ENCODE measurements around the gene ADGRG7.
A peak's percentile ranks its signal among the peaks of the same experiment; 100 is the strongest.
"Not testable (repeated sequence)": the region's sequence is repeated elsewhere in the genome, so short reads cannot be mapped to it uniquely, and the experiment has no call there.

Gene ADGRG7

DNA sequence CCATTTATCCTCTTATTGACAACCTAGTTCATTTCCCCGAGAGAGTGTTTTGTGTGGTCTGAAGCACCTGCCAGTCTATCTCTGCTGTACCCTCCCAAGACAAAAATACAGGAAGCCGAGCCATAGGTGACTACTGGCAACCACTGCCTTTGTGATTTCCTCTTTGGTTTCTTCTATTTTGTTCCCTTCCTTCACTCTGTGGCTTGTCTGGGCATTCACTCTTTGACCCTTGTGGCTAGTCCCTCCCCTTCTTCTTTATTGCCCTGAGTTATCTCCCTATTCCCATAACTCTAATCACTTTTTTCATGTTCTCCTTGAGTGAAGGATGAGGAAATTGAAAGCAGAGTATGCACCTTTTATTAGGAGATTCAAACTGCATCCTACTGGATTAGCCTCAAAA lies at the start of gene ADGRG7:
Gene ADGRG7, plus strand, starts transcription at position 297 of the 400 bp plus-strand sequence. CDS start 256 bp downstream, outside the sequence.
- no peak for DNase-seq (ENCODE audit: low spot score)

- no peak for DNase-seq (ENCODE audit: low spot score)
Measured at GRCh38 chr3:100560426-100560825, 49.0 kb upstream of the ADGRG7 start.

- DNase-seq (ENCODE audit: low spot score) = no peak
Measured at GRCh38 chr3:100561459-100562158, 47.8 kb upstream of the ADGRG7 start.

DNA sequence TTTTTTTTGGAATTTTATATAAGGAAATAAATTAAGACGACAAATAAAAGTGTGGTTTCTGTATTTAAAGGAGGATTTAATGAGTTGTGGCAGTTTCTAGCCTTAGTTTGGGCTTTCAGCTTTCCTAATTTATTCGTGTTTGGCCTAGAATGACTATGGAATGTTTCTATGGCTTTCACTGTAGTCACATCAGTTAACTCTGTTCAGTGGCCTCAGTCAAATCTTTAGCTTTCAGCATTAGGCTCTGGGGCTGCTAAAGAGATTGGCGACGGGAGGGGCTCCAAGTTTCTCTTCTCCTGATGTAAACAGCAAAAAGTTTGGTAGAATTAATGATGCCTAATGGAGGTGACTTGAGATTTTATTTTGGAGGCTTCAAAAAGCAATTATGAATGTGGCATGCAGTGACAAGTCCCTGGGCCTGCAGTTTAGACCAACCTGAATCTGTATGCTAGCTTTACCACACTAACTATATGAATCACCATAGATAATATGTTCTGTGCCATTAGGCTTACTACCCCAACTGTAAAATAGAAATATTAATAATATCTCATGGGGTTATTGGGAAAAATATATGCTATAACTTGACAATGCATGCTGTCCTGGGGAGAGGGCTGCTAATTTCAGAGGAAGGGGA lies 47.1 kb upstream of the ADGRG7 start:
- no peak for DNase-seq (ENCODE audit: low spot score)

DNA sequence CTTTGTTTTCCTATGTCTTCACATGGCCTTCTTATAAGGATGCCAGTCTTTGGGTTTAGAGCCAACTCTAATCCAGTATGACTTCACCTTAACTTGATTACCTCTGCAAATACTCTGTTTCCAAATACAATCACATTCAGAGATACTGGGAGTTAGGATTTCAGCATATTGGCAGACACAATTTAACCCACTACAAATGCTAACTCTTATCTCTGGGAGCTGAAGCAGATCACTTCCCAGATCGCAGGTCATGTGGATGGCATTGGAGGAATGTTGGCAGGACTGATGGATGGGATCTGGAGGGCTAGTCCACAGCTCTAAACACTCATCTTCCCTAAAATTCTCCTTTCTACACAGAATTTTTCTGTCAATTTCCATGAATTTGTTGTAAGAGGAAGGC lies 46.2 kb upstream of the ADGRG7 start:
- DNase-seq (ENCODE audit: low spot score) = no peak

DNA sequence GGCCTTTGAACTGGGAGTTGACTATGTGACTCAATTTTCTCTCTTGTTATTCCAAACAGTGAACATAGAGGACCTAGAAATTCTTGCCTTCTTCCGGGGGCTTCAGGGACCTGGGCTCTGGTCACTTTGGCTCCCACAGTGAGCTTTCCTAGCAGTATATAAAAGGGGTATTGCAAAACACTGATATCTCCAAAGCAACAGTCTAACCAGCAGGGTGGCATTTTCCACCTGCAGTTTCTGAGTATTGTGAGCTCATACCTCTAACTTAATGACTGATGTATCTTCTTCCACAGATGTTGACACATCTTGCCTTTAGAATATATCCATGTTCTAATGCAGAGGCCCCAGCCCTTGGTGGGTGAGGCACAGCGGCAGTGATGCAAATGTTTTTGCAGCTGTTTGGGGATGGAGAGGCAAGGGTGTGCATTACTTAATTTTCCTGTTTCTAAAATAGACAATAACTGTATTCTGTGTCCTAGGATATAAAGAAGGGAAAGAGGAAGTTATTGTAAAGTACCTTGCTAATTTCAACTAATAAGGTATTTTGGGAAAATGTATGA lies 45.7 kb upstream of the ADGRG7 start:
- DNase-seq (ENCODE audit: low spot score) = no peak

- no peak for DNase-seq (ENCODE audit: low spot score)
Measured at GRCh38 chr3:100570811-100571210, 38.6 kb upstream of the ADGRG7 start.

DNA sequence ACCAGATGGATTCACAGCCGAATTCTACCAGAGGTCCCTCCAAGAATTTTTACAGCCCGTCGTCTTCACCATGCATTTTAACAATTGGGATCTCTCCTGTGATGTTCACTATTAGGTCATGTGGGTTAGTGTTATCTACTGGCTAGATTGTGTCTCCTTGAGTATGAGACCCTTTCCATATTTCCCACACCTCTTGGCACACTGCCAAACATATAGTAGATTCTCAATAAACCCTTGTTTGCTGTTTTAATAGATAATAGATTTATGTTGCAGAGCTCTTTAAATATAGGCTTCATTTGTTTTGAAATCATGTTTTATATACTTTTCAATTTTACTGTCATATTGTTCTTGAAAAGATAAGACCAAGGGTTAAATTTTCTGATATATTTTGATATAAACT lies 34.9 kb upstream of the ADGRG7 start:
- DNase-seq (ENCODE audit: low spot score) = no peak

DNA sequence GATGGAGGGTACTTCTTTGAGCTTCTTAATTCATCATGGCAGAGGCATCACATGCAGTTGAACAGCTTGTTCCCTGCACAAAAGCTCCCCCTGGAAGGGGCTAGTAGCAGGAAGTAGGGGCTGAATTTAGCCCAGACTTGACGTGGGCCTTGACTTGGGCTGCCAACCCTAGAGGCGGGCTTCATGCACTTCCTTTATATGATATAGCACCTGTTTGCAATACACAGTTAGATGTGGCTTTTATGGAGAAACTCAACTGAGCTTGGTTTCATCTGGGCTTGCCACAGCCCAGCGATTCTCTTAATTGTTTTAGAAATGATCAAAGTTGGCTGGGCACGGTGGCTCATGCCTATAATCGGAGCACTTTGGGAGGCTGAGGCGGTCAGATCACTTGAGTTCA lies 33.7 kb upstream of the ADGRG7 start:
- no peak for DNase-seq (ENCODE audit: low spot score)

GRCh38 chr3:100577382-100578008 lies 31.9 kb upstream of the ADGRG7 start:
- no peak for DNase-seq (ENCODE audit: low spot score)

DNA sequence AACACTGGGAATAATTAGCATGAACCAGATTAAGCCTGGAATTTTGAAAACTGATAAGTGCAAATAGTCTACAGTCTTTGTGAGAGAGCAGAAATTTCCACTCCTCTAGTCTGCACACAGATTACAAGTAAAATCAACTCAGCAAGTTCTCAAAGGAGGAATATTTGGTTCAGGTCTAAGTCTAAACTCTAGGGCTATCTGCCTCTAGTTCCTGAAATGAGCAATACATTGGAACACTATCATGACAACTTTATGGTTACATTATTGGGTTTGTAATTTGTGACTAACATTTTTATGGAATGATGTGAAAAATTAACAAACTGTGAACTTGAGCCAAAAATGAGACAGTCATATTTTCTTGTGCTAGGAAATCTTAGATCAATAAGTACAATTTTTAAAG lies 30.8 kb upstream of the ADGRG7 start:
- no peak for DNase-seq (ENCODE audit: low spot score)

GRCh38 chr3:100580147-100580546 lies 29.3 kb upstream of the ADGRG7 start:
- DNase-seq (ENCODE audit: low spot score) = no peak

GRCh38 chr3:100581650-100582049 lies 27.8 kb upstream of the ADGRG7 start:
- no peak for DNase-seq (ENCODE audit: low spot score)

GRCh38 chr3:100582157-100582556 lies 27.2 kb upstream of the ADGRG7 start:
- not testable (repeated sequence) for DNase-seq (ENCODE audit: low spot score)

DNA sequence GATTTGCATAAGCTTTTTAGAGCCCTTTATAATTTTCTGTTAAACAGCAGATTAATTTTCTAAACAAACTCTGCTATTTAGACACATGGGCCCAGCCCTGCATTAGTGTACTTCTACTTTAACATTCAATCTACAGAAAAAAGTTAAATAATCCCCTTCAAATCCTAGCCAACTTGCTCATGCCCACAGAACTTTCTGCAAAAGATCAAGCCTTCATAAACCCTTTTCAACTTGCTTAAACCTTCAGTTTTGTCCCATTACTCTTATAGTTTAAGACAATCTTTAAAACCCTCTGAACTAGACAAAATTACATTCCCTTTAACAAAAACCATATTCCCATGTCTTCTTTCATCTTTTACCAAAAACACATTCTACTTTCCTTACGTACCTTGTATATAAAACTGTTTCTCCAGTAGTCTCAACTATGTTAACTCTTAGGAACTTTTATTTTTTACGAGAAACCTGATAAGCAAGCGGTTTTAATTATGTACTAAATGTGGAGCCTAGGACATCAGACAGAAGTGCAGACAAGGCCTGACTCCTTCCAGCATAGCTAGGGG lies 25.2 kb upstream of the ADGRG7 start:
- DNase-seq (ENCODE audit: low spot score) = no peak

GRCh38 chr3:100586832-100587231 lies 22.6 kb upstream of the ADGRG7 start:
- no peak for DNase-seq (ENCODE audit: low spot score)

GRCh38 chr3:100588251-100588650 lies 21.1 kb upstream of the ADGRG7 start:
- no peak for DNase-seq (ENCODE audit: low spot score)

DNA sequence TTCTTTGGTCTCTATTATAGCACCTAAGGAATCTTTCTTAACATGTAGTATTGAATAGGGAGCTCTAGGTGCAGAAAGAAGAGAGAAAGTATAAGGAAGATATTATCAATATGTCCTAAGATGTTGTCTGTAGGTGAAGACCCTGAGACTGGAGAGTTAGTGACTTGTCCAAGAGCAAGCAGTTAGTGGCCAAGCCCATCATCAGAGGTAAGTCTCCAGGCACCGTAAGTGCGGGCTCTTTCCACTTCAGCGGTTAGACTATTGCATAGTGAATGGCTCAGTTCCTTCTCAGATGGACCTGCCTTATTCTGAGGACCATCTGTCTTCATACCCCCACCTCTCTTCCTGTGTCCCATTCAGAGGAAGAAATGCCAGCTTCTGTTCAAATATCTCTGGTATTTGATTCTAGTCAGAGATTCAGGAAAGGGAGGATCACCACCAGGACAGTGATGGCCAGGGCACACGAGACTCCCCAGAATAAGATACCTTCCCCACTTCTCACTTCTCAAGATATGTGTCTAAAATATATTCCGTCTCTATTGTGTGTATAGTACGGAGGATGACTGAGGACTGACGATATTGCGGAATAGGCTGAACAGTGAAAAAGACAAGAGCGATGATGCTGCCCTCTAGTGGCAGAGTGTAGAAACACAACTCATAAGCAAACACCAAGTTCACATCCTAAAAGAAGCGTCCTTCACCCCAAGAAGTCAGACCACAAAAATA lies 19.1 kb upstream of the ADGRG7 start:
- DNase-seq (ENCODE audit: low spot score) = peak; percentile 38

DNA sequence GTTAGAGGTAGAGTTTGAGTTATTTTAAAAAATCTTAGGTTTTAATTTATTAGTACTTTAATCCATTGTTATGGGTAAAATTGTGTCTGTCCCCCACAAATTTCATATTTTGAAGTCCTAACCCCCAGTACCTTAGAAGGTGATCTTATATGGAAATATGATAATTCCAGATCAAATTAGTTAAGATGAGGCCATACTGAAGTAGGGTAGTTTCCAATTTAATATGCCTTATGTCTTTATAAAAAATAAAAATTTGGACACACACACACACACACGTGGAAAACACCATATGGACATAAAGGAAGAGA lies 18.6 kb upstream of the ADGRG7 start:
- no peak for DNase-seq (ENCODE audit: low spot score)

- no peak for DNase-seq (ENCODE audit: low spot score)
Measured at GRCh38 chr3:100591411-100591810, 18.0 kb upstream of the ADGRG7 start.

- no peak for DNase-seq (ENCODE audit: low spot score)
Measured at GRCh38 chr3:100600181-100601042, 9.0 kb upstream of the ADGRG7 start.
